Coronary artery (tissue), 2 donors: Measurements from ENCODE around the gene FOXO3.
A peak's percentile ranks its signal among the peaks of the same experiment; 100 is the strongest.

Experiments
- DNase-seq: peaks from one replicate; pipeline ENCODE4 v3.0.0-alpha.2; 2017; ENCODE audit warnings: low spot score
- H3K27ac ChIP-seq, 2 donors: fragments of 200-600 bp; sonication (generic); one replicate each; pipeline ENCODE4 v1.5.1; 2016 to 2019
- H3K4me3 ChIP-seq: fragments of 200-600 bp; sonication (generic); 2 replicates; pipeline ENCODE4 v1.5.1; 2016; ENCODE audit warnings: mild to moderate bottlenecking, moderate library complexity
- CTCF ChIP-seq: fragments of 200-600 bp; sonication (generic); IDR thresholded peaks from one replicate; pipeline ENCODE4 v1.5.1; 2019; ENCODE audit warnings: antibody characterized with exemption

The FOXO3 gene

DNA sequence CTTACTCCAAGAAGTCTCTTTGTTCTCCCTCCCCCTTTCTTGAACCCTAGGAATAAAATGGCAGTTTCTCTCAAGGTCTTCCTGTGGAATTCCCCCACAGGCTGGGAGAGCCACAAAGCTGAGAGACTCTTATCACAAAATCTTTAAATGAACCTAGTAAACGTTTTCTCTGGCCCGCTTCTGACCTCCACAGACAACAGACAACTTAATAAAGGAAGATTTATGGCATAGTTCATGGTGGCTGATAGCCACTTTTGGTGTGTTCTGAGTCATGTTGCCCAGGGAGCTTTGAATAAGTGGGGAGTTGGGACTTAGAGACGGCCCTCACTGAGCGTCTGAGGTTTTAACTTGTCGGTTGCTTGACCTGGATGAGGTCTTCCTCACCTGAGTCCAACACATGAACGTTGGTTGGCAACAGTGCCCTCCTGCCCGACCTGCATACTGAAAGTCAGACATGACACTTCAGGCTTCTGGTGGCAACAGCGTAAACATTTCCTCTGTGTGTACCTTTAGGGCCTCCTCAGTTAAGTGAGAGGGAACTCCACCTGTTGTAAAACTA lies 124.1 kb downstream of the FOXO3 start:
- no peak overlapping the region for H3K4me3 ChIP-seq
- no peak for DNase-seq
- no peak overlapping the region for H3K27ac ChIP-seq
- TF ChIP-seq CTCF = no peak

DNA sequence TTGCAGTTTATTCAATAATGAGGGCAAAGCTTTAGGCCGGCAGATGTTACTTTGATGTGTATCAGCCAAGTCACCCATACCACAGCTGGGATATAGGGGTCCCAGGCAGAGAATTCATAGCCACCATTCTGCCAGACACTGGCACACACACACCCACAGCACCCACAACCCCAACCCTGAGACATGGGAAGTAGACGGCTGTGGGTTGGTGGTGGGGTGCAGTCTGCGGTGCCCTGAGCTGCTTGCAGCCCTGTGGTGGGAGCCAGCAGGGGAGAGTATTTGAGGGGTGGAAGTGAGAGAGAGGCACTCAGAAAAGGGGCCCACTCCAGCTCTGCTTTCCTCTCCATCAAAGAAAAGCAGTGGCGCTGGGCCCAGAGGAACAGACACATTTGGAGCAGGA lies 125.3 kb downstream of the FOXO3 start:
- H3K27ac ChIP-seq = no peak overlapping the region
- no peak for DNase-seq
- no peak for TF ChIP-seq CTCF
- no peak overlapping the region for H3K4me3 ChIP-seq

- H3K27ac ChIP-seq = peak overlapping the region in 1 of 2 donors; percentile 7
- no peak overlapping the region for H3K4me3 ChIP-seq
- no peak for DNase-seq
- no peak for TF ChIP-seq CTCF
These were observed 126.2 kb downstream of the FOXO3 start for GRCh38 chr6:108686896-108687295.

DNA sequence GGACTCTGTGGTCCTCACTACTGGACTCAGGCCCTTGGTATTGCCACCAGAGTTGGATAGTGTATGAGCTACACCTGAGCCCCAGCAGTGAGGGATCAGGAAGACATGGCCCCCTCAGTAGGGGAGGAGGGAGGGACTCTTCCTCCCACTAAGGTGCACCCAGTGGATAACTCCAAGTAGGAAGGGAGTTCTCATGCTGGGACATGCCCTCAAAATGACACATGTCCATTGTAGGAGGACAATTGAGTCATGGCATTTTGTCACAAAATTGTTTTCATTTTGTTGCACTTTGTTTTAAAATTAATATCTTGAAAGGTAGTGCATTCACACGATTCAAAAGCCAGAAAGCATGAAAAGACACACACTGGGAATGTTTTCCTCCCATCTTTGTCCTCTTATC lies 127.2 kb downstream of the FOXO3 start:
- peak overlapping the region in 1 of 2 donors; percentile 9 for H3K27ac ChIP-seq
- TF ChIP-seq CTCF = no peak
- H3K4me3 ChIP-seq = no peak overlapping the region
- DNase-seq = no peak

DNA sequence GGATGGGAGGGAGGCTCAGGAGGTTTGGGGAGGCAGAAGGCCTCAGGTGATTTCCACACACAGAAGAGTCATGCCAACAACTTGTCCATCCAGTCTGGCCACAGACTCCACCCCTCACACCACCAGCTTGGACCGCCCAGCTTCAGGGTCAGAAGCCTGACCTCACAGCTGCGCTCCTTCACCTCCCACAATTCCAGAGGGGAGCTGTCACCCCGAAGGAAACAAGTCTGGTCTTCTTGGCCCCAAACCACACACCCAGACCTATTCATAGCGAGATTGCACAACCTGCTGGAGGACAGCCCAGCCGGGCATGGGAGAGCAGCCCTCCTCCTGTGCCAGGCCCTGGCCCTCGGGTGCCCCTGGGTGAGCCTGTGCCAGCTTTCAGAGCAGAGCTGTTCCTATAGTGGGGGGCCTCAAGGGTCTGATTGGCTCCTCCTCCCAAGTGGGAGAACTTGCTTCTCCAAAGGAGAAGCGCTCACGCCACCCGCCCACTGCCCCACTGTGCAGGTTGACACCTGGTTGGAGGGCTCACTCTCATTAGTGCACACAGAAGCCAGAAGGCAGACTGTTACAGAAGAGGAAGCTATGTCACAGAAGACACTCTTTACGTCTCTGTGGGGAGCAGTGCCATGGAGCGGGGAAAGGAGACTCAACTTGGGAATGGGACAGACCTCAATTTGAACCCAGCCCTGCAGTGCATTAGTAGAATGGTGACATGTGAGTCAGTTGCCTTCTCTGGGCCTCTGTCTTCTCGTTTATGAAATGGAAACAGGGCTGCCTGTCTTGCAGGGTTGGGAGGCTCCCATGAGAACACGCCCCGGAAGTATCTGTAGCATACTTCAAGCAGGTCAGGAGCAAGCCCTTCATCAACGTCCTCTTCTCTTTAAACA lies 128.8 kb downstream of the FOXO3 start:
- peak; percentile 97 for DNase-seq
- Histone ChIP-seq H3K27ac (peak overlapping the region; percentile 76 to 82), H3K4me3 (no peak overlapping the region)
- no peak for TF ChIP-seq CTCF

DNA sequence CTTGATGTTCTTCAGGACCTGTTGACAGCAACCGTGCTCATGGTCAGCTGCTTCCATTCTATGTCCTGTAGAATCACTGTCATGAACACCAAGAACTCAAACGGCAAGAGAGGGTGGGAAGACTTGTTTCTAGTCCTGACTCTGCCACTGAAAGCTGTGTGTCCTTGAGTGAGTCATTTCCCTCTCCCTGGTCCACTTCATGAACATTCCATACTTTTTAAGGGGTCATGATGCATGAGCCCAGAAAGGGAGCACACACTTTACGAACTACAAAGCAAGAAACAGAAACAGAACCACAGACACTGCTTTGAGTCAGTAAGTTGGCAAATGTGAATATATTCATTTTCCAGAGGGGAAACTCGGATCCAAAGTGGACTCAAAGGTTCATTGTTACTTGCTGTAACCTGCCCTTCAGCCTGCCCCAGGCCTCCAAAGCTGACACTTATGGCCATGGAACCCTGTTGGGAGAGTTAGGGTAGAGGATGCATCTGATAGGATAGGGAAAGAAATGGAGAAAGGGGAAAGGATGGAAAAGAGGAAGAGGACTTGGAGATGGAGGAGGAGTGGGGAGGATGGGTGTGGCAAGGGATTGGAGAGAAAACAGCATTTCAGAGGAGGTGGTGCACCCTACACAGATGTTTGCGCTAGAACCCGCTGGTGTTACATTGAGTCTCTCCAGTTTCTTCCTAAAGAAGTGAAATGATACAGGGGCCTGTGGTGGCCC lies 129.8 kb downstream of the FOXO3 start:
- DNase-seq = no peak
- Histone ChIP-seq H3K27ac (peak overlapping the region; percentile 76 to 82), H3K4me3 (no peak overlapping the region)
- TF ChIP-seq CTCF = no peak
